Gastroesophageal sphincter (tissue), 4 donors: ENCODE results near the gene PJVK. TPM values are rescaled to one million over a fixed set of nuclear protein-coding genes. Genes with fewer than 3 reads are reported as not detected.

Source experiments
- ATAC-seq: fragments of 150-250 bp; one replicate; pipeline ENCODE4 v1.9.1; 2016; ENCODE audit warnings: mild to moderate bottlenecking, moderate library complexity
- H3K27ac ChIP-seq, 4 donors: fragments of 200-600 bp; sonication (generic) in 3 of 4; 1 replicate in 3 of 4; 2 replicates in 1 of 4; pipeline ENCODE4 v1.5.1; 2016 to 2019
- H3K27me3 ChIP-seq: fragments of 200-600 bp; sonication (generic); one replicate; pipeline ENCODE4 v1.5.1; 2019
- H3K36me3 ChIP-seq, 2 donors: fragments of 200-600 bp; sonication (generic); one replicate each; pipeline ENCODE4 v1.5.1; 2019; ENCODE audit warnings: control low read depth in 1 of 2
- H3K4me1 ChIP-seq, 3 donors: fragments of 200-600 bp; sonication (generic); 1 replicate in 2 of 3; 2 replicates in 1 of 3; pipeline ENCODE4 v1.5.1; 2016 to 2019; ENCODE audit warnings: control low read depth in 2 of 3
- H3K4me3 ChIP-seq, 2 donors: fragments of 200-600 bp; sonication (generic); one replicate each; pipeline ENCODE4 v1.5.1; 2019; ENCODE audit warnings: mild to moderate bottlenecking in 1 of 2, moderate library complexity in 1 of 2
- H3K9me3 ChIP-seq, 3 donors: fragments of 200-600 bp; sonication (generic); one replicate each; pipeline ENCODE4 v1.5.1; 2017 to 2019; ENCODE audit warnings: control low read depth in 2 of 3
- CTCF ChIP-seq, 4 experiments: fragments of 200-600 bp in 2 of 4; fragments of 450-650 bp in 2 of 4; sonication (generic) in 1 of 4; IDR thresholded peaks; one replicate each; pipeline ENCODE4 v1.5.1; 2017 to 2019; ENCODE audit warnings: antibody characterized with exemption in 4 of 4, mild to moderate bottlenecking in 2 of 4, moderate library complexity in 2 of 4
- EP300 ChIP-seq: sonication (generic); formaldehyde crosslinking; IDR thresholded peaks from one replicate; pipeline ENCODE4 v1.6.1; 2017; ENCODE audit warnings: antibody characterized with exemption, mild to moderate bottlenecking
- POLR2A ChIP-seq, 2 donors: fragments of 450-650 bp; IDR thresholded peaks; one replicate each; pipeline ENCODE4 v1.6.1; 2017; ENCODE audit warnings: antibody characterized with exemption in 2 of 2, mild to moderate bottlenecking in 2 of 2, moderate library complexity in 1 of 2
- POLR2AphosphoS5 ChIP-seq: sonication (generic); formaldehyde crosslinking; IDR thresholded peaks from one replicate; pipeline ENCODE4 v1.6.1; 2017; ENCODE audit warnings: antibody characterized with exemption
- WGBS, 2 donors: methylation state at CpG; one replicate each; pipeline ENCODE4 v1.1.5; 2018; ENCODE audit warnings: low coverage in 1 of 2; 5-methylcytosine and 5-hydroxymethylcytosine counted together
- total RNA-seq, 4 donors: library from RNA; depleted of rRNA; stranded (reverse); fragments of >200 nt; gene quantifications; one replicate each; pipeline ENCODE4 v1.1.0, GENCODE V29; 2016

PJVK gene
- total RNA-seq, 4 donors from 2014 or later, result 2.9 to 4.7 (median 3.9) TPM

- WGBS, 2 donors, result 25 to 52% methylated on average over 3 to 16 of the region's 19 CpGs
- no peaks in the 10 kb centered on the region for H3K27me3 ChIP-seq
- TF ChIP-seq POLR2A (IDR thresholded peaks at IDR 0.05) (no peak), EP300 (no peak), POLR2AphosphoS5 (no peak), CTCF (IDR thresholded peaks at IDR 0.05) (no peak)
- no peaks in the 10 kb centered on the region for H3K36me3 ChIP-seq
- peaks cover 16 to 66% (median 19%) of the 10 kb centered on the region in 3 donors for H3K4me1 ChIP-seq
- H3K9me3 ChIP-seq, result no peaks in the 10 kb centered on the region
- no peak for ATAC-seq
- H3K4me3 ChIP-seq, result peak overlapping the region; percentile 77 to 89
- peak overlapping the region; percentile 93 to 98 (median 94) for H3K27ac ChIP-seq
These were observed 28.6 kb downstream of the PJVK start for GRCh38 chr2:178479758-178480226.

- WGBS, 2 donors, result 0% methylated on average over 7 to 11 of the region's 92 CpGs
- H3K9me3 ChIP-seq, result no peaks in the 10 kb centered on the region
- no peaks in the 10 kb centered on the region for H3K36me3 ChIP-seq
- no peak for TF ChIP-seq EP300
- peak; percentile 83 for TF ChIP-seq POLR2AphosphoS5
- peak in 1 of 4 experiments; percentile 10 for TF ChIP-seq CTCF (IDR thresholded peaks at IDR 0.05)
- peak; percentile 82 to 85 for TF ChIP-seq POLR2A (IDR thresholded peaks at IDR 0.05)
- ATAC-seq, result peak; percentile 94
- peak within 1 kb of the TSS; percentile 93 to 98 (median 94) for H3K27ac ChIP-seq
- H3K4me1 ChIP-seq, result peaks cover 19 to 73% (median 22%) of the 10 kb centered on the region in 3 donors
- H3K4me3 ChIP-seq, result peak within 1 kb of the TSS; percentile 88 to 89
- H3K27me3 ChIP-seq, result no peaks in the 10 kb centered on the region
These were observed 29.3 kb downstream of the PJVK start, which contains the start of gene PLEKHA3 for GRCh38 chr2:178480227-178481181. PLEKHA3 (plus strand) TSS chr2:178480457; CDS start chr2:178480870, 413 bp downstream.

GRCh38 chr2:178482437-178482836 is 31.3 kb downstream of the PJVK start:
- WGBS, 2 donors, result 86 to 98% methylated on average over 4 of the region's 4 CpGs
- peaks cover 19 to 65% (median 22%) of the 10 kb centered on the region in 3 donors for H3K4me1 ChIP-seq

GRCh38 chr2:178484245-178485041 is 33.3 kb downstream of the PJVK start:
- peaks cover 18 to 54% (median 22%) of the 10 kb centered on the region in 3 donors for H3K4me1 ChIP-seq

More at GRCh38 chr2:178482437-178482836, 31.3 kb downstream of the PJVK start:
- no peak for ATAC-seq
- no peaks in the 10 kb centered on the region for H3K27me3 ChIP-seq
- peaks cover 0 to 15% of the 10 kb centered on the region in 2 donors for H3K36me3 ChIP-seq
- no peak overlapping the region for H3K27ac ChIP-seq
- no peaks in the 10 kb centered on the region for H3K9me3 ChIP-seq
- H3K4me3 ChIP-seq, result peak overlapping the region in 1 of 2 donors; percentile 89
- TF ChIP-seq POLR2A (IDR thresholded peaks at IDR 0.05), result no peak
- TF ChIP-seq CTCF (IDR thresholded peaks at IDR 0.05), result no peak
- no peak for TF ChIP-seq POLR2AphosphoS5
- TF ChIP-seq EP300, result no peak

More at GRCh38 chr2:178484245-178485041, 33.3 kb downstream of the PJVK start:
- no peak for ATAC-seq
- no peaks in the 10 kb centered on the region for H3K9me3 ChIP-seq
- H3K4me3 ChIP-seq, result no peak overlapping the region
- H3K27ac ChIP-seq, result no peak overlapping the region
- no peaks in the 10 kb centered on the region for H3K27me3 ChIP-seq
- peaks cover 0 to 24% of the 10 kb centered on the region in 2 donors for H3K36me3 ChIP-seq
- WGBS, 2 donors, result 45 to 49% methylated on average over 4 to 6 of the region's 6 CpGs
- TF ChIP-seq EP300 (no peak), POLR2AphosphoS5 (no peak), POLR2A (IDR thresholded peaks at IDR 0.05) (no peak), CTCF (IDR thresholded peaks at IDR 0.05) (no peak)
